Right lobe of liver (tissue), 4 donors: Measurements from ENCODE around the gene RNF150.

ENCODE experiments used
- CTCF ChIP-seq, 4 donors: fragments of 200-600 bp in 3 of 4; fragments of 450-650 bp in 1 of 4; IDR thresholded peaks; one replicate each; pipeline versions ENCODE4 v1.5.1 to v1.8.0; 2016 to 2022; ENCODE audit warnings: antibody characterized with exemption in 4 of 4, mild to moderate bottlenecking in 2 of 4
- POLR2A ChIP-seq: fragments of 450-650 bp; IDR thresholded peaks from one replicate; pipeline ENCODE4 v1.6.1; 2017; ENCODE audit warnings: antibody characterized with exemption, mild to moderate bottlenecking
- donor health status: DM: no; HTN: no; CAD: no.
- donor health status: DM: no; HTN: no; CAD: no.
- donor health status: DM: no; HTN: yes; CAD: no.

GRCh38 chr4:141026900-141027299, 106.4 kb downstream of the RNF150 start:
- no peak for TF ChIP-seq CTCF (IDR thresholded peaks at IDR 0.05)
- TF ChIP-seq POLR2A = no peak
